Thoracic aorta (tissue), 2 donors: Measurements from ENCODE around the gene CALY. TPM values are rescaled to one million over a fixed set of nuclear protein-coding genes. Genes with fewer than 3 reads are reported as not detected.

Experiments used
- ATAC-seq: fragments of 150-250 bp; one replicate; pipeline ENCODE4 v1.8.0; 2017; ENCODE audit warnings: low read depth; ENCODE audit not compliant: insufficient number of reproducible peaks, low FRiP score
- DNase-seq: peaks from one replicate; pipeline ENCODE4 v3.0.0-alpha.2; 2020; ENCODE audit warnings: low spot score
- H3K27ac ChIP-seq, 2 donors: fragments of 200-600 bp; sonication (generic); 1 replicate in 1 of 2; 2 replicates in 1 of 2; pipeline ENCODE4 v1.5.1; 2016; ENCODE audit warnings: mild to moderate bottlenecking in 2 of 2, moderate library complexity in 2 of 2
- H3K27me3 ChIP-seq: fragments of 200-600 bp; sonication (generic); replicated peaks from 2 replicates; pipeline ENCODE4 v1.6.0; 2016; ENCODE audit warnings: mild to moderate bottlenecking; ENCODE audit not compliant: insufficient read depth
- H3K36me3 ChIP-seq: fragments of 200-600 bp; sonication (generic); one replicate; pipeline ENCODE4 v1.5.1; 2016
- H3K4me1 ChIP-seq, 2 donors: fragments of 200-600 bp; sonication (generic); 1 replicate in 1 of 2; 2 replicates in 1 of 2; pipeline versions ENCODE4 v1.5.1 to v1.6.0; 2016; ENCODE audit warnings: low read depth in 2 of 2, mild to moderate bottlenecking in 1 of 2; ENCODE audit not compliant: control insufficient read depth in 1 of 2
- H3K4me3 ChIP-seq: fragments of 200-600 bp; sonication (generic); 2 replicates; pipeline ENCODE4 v1.5.1; 2016; ENCODE audit warnings: mild to moderate bottlenecking
- H3K9me3 ChIP-seq: fragments of 200-600 bp; sonication (generic); 2 replicates; pipeline ENCODE4 v1.5.1; 2016
- CTCF ChIP-seq: fragments of 200-600 bp; sonication (generic); IDR thresholded peaks from one replicate; pipeline ENCODE4 v1.5.1; 2019; ENCODE audit warnings: antibody characterized with exemption
- total RNA-seq, 2 donors: library from RNA; depleted of rRNA; stranded (reverse); fragments of >200 nt; gene quantifications; one replicate each; pipeline versions ENCODE4 v1.1.0 to v1.2.3, GENCODE V29; 2016

Gene CALY
- total RNA-seq, 2 donors from 2014 or later, result not detected

DNA sequence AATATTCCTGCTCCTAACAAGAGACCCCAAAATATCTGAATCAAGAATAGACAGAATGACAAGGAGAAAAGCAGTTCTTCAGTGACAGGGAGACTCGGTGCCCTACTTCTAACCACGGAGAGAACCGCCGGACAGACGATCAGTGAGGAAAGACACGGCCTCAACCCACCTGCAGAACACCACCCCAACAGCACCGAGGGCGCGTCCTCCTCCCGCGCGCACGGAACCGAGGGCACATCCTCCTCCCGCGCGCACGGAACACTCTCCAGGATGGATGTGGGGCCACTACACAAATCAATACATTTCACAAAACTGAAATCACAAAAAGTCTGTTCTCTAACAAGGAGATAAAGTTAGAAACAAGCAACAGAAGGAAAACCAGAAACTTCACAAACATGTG, 50.3 kb downstream of the CALY start:
- no peak overlapping the region for H3K27ac ChIP-seq
- H3K36me3 ChIP-seq, result peaks cover 75% of the 10 kb centered on the region
- no peaks in the 10 kb centered on the region for H3K4me1 ChIP-seq
- H3K9me3 ChIP-seq, result no peaks in the 10 kb centered on the region
- DNase-seq (no peak), ATAC-seq (no peak)
- no peak overlapping the region for H3K4me3 ChIP-seq
- no peak for TF ChIP-seq CTCF
- no peaks in the 10 kb centered on the region for H3K27me3 ChIP-seq

DNA sequence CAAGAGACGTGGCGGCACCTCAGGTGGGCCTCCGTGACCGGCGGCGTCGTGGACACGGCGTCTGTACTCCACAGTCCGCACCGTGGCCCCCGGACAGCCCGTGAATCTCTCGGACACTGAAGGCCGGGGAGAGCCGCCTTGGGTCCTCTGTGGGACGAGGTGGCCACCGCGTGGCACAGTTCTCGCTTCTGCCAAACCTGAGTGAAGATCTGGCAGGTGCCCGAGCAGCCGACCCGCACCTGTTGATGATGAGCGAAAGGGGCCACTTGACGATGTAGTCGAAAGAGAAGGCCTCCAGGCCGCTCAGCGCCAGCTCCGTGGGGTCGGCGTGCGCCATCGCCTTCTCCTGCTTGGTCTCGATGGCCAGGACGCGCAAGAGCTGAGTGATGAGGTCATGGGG, 51.5 kb downstream of the CALY start:
- no peak for TF ChIP-seq CTCF
- Histone ChIP-seq H3K4me1 (no peaks in the 10 kb centered on the region), H3K36me3 (peaks cover 78% of the 10 kb centered on the region), H3K4me3 (no peak overlapping the region), H3K27ac (no peak overlapping the region), H3K9me3 (no peaks in the 10 kb centered on the region), H3K27me3 (no peaks in the 10 kb centered on the region)
- ATAC-seq (no peak), DNase-seq (no peak)

- no peak for TF ChIP-seq CTCF
- Histone ChIP-seq H3K4me3 (no peak overlapping the region), H3K4me1 (no peaks in the 10 kb centered on the region), H3K9me3 (no peaks in the 10 kb centered on the region), H3K27me3 (no peaks in the 10 kb centered on the region), H3K36me3 (peaks cover 72% of the 10 kb centered on the region), H3K27ac (no peak overlapping the region)
- no peak for ATAC-seq
- DNase-seq, result no peak
These were observed 52.8 kb downstream of the CALY start for GRCh38 chr10:133283931-133284330.

GRCh38 chr10:133282846-133283390, 53.8 kb downstream of the CALY start:
- Histone ChIP-seq H3K9me3 (no peaks in the 10 kb centered on the region), H3K27ac (no peak overlapping the region), H3K4me3 (no peak overlapping the region), H3K4me1 (no peaks in the 10 kb centered on the region), H3K27me3 (no peaks in the 10 kb centered on the region), H3K36me3 (peaks cover 62% of the 10 kb centered on the region)
- DNase-seq (no peak), ATAC-seq (no peak)
- no peak for TF ChIP-seq CTCF

GRCh38 chr10:133281628-133282372, 54.9 kb downstream of the CALY start:
- Histone ChIP-seq H3K27me3 (no peaks in the 10 kb centered on the region), H3K9me3 (no peaks in the 10 kb centered on the region), H3K4me1 (peaks cover 5 to 9% of the 10 kb centered on the region in 2 donors), H3K27ac (no peak overlapping the region), H3K36me3 (peaks cover 59% of the 10 kb centered on the region), H3K4me3 (no peak overlapping the region)
- TF ChIP-seq CTCF, result no peak
- no peak for ATAC-seq
- DNase-seq, result no peak
